Measurements from ENCODE around the gene KCP. TPM values are rescaled to one million over a fixed set of nuclear protein-coding genes. Genes with fewer than 3 reads are reported as not detected.

The KCP gene
- total and polyA plus RNA-seq, 4 experiments from 2014 or later: 0.39 to 0.55 TPM; not detected in 2

- Histone ChIP-seq H3K9me3 (ENCODE audit: control insufficient read depth in 1 of 2, low read length in 2 of 2) (no peaks in the 10 kb centered on the region), H3K27ac (ENCODE audit: low read depth, low read length) (no peak overlapping the region), H3K27me3 (ENCODE audit: insufficient read depth, low read length) (no peaks in the 10 kb centered on the region), H3K36me3 (ENCODE audit: insufficient read depth, low read length) (no peaks in the 10 kb centered on the region), H3K4me3 (ENCODE audit: low read length in 2 of 2) (no peak overlapping the region), H3K4me1 (ENCODE audit: insufficient read depth, low read length) (no peaks in the 10 kb centered on the region)
- Mint-ChIP-seq H3K36me3 (no peaks in the 10 kb centered on the region), H3K27me3 (no peaks in the 10 kb centered on the region), H3K4me3 (no peak overlapping the region), H3K27ac (peak overlapping the region in 1 of 7 donors; percentile 10), H3K9me3 (no peaks in the 10 kb centered on the region), H3K4me1 (peaks cover 0 to 4% (median 0%) of the 10 kb centered on the region in 4 donors)
- ChIA-PET POLR2A (ENCODE audit: partially characterized antibody) (no interaction called here), CTCF (ENCODE audit: partially characterized antibody) (interaction anchor here (0.8 to 5.2 kb wide), 4 partner anchors 16 to 105 kb away, joined by 3 to 68 read pairs (median 4); partner anchors contain the start of gene CALU)
- DNase-seq: no peak
- intact Hi-C loops (cut with micrococcal nuclease): no loop called here
Observed at GRCh38 chr7:128843938-128844621, 66.4 kb downstream of the KCP start.

- ChIA-PET POLR2A (ENCODE audit: partially characterized antibody) (interaction anchor here (1.4 kb wide), 1 partner anchor 41 kb away, joined by 4 read pairs; no protein-coding TSS in a partner anchor), CTCF (ENCODE audit: partially characterized antibody) (interaction anchor here (1.0 to 5.2 kb wide), 6 partner anchors 11 to 104 kb away, joined by 3 to 68 read pairs (median 4); partner anchors contain the start of gene CALU)
- Mint-ChIP-seq H3K36me3 (no peaks in the 10 kb centered on the region), H3K27ac (no peak overlapping the region), H3K27me3 (no peaks in the 10 kb centered on the region), H3K9me3 (no peaks in the 10 kb centered on the region), H3K4me1 (peaks cover 0 to 4% (median 0%) of the 10 kb centered on the region in 4 donors), H3K4me3 (no peak overlapping the region)
- no peak for DNase-seq
- H3K27me3 ChIP-seq (ENCODE audit: insufficient read depth, low read length): no peaks in the 10 kb centered on the region
- H3K4me3 ChIP-seq (ENCODE audit: low read length in 2 of 2): no peak overlapping the region
- no peaks in the 10 kb centered on the region for H3K4me1 ChIP-seq (ENCODE audit: insufficient read depth, low read length)
- H3K9me3 ChIP-seq (ENCODE audit: control insufficient read depth in 1 of 2, low read length in 2 of 2): no peaks in the 10 kb centered on the region
- no peaks in the 10 kb centered on the region for H3K36me3 ChIP-seq (ENCODE audit: insufficient read depth, low read length)
- intact Hi-C loops (cut with micrococcal nuclease): loop anchor here (1.0 kb wide), 2 partner anchors 19 to 40 kb away; partner anchors contain the start of gene ATP6V1F
- no peak overlapping the region for H3K27ac ChIP-seq (ENCODE audit: low read depth, low read length)
Observed at GRCh38 chr7:128842674-128843641, 67.6 kb downstream of the KCP start.

DNA sequence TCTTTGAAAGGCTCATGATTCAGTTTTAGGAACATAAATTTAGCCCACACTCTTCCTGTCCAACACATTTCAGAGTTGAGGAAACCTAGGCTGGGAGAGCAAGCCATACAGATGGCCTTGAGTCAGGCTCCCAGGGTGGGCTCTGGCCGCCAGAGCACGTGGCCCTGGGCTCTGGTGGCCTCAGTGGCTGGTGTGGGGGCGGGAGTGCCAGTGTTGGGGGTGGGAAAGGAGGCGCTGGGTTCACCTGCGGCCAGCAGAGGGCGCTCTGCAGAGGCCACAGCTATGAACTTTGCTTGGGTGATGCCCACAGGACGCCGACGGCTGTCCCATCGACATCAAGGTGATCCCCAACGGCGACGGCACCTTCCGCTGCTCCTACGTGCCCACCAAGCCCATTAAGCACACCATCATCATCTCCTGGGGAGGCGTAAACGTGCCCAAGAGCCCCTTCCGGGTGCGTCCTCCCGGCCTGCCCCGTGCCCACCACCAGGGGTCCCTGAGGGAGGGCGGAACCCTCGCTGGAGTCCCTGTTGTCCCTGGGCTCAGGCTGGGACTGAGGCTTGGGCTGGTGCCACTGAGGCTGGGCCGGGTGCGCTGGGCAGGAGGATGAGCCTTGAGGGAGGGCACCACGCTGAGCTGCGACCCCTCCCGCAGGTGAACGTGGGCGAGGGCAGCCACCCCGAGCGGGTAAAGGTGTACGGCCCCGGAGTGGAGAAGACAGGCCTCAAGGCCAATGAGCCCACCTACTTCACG lies 68.4 kb downstream of the KCP start:
- Mint-ChIP-seq H3K9me3 (no peaks in the 10 kb centered on the region), H3K27ac (peak overlapping the region in 1 of 7 donors; percentile 37), H3K4me3 (no peak overlapping the region), H3K27me3 (no peaks in the 10 kb centered on the region), H3K36me3 (no peaks in the 10 kb centered on the region), H3K4me1 (peaks cover 0 to 4% (median 0%) of the 10 kb centered on the region in 4 donors)
- Histone ChIP-seq H3K9me3 (ENCODE audit: control insufficient read depth in 1 of 2, low read length in 2 of 2) (no peaks in the 10 kb centered on the region), H3K27me3 (ENCODE audit: insufficient read depth, low read length) (no peaks in the 10 kb centered on the region), H3K36me3 (ENCODE audit: insufficient read depth, low read length) (no peaks in the 10 kb centered on the region), H3K4me1 (ENCODE audit: insufficient read depth, low read length) (no peaks in the 10 kb centered on the region), H3K4me3 (ENCODE audit: low read length in 2 of 2) (no peak overlapping the region), H3K27ac (ENCODE audit: low read depth, low read length) (no peak overlapping the region)
- intact Hi-C loops (cut with micrococcal nuclease): loop anchor here (1.0 kb wide), 2 partner anchors 20 to 41 kb away; partner anchors contain the start of gene ATP6V1F
- POLR2A ChIA-PET (ENCODE audit: partially characterized antibody): interaction anchor here (1.4 kb wide), 1 partner anchor 42 kb away, joined by 4 read pairs; no protein-coding TSS in a partner anchor
- DNase-seq: peak in 4 of 5 donors; percentile 47 to 58 (median 50)
- CTCF ChIA-PET (ENCODE audit: partially characterized antibody): interaction anchor here (1.0 to 5.2 kb wide), 5 partner anchors 11 to 274 kb away, joined by 3 to 68 read pairs (median 3); no protein-coding TSS in a partner anchor

DNA sequence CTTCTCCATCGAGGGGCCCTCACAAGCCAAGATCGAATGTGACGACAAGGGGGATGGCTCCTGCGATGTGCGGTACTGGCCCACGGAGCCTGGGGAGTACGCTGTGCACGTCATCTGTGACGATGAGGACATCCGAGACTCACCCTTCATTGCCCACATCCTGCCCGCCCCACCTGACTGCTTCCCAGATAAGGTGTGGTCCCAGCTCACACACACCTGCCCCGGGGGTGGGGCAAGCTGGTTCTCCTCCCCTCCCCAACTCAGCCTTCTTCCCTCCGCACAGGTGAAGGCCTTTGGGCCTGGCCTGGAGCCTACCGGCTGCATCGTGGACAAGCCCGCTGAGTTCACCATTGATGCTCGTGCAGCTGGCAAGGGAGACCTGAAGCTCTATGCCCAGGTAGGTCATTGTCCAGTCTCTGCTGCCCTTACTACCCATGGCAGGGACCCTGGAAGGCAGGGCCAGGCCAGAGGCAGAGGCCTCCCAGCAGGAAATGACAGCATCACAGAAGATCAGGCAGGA lies 69.3 kb downstream of the KCP start:
- Histone ChIP-seq H3K4me1 (ENCODE audit: insufficient read depth, low read length) (no peaks in the 10 kb centered on the region), H3K9me3 (ENCODE audit: control insufficient read depth in 1 of 2, low read length in 2 of 2) (no peaks in the 10 kb centered on the region), H3K36me3 (ENCODE audit: insufficient read depth, low read length) (no peaks in the 10 kb centered on the region), H3K4me3 (ENCODE audit: low read length in 2 of 2) (no peak overlapping the region), H3K27ac (ENCODE audit: low read depth, low read length) (no peak overlapping the region), H3K27me3 (ENCODE audit: insufficient read depth, low read length) (no peaks in the 10 kb centered on the region)
- CTCF ChIA-PET (ENCODE audit: partially characterized antibody): interaction anchor here (0.9 to 5.2 kb wide), 4 partner anchors 9 to 41 kb away, joined by 3 to 68 read pairs (median 3); no protein-coding TSS in a partner anchor
- POLR2A ChIA-PET (ENCODE audit: partially characterized antibody): no interaction called here
- Mint-ChIP-seq H3K27me3 (no peaks in the 10 kb centered on the region), H3K9me3 (no peaks in the 10 kb centered on the region), H3K4me3 (no peak overlapping the region), H3K27ac (peak overlapping the region in 2 of 7 donors; percentile 17 to 29), H3K36me3 (no peaks in the 10 kb centered on the region), H3K4me1 (peaks cover 0 to 4% (median 0%) of the 10 kb centered on the region in 4 donors)
- DNase-seq: peak in 4 of 5 donors; percentile 13 to 41 (median 32)
- intact Hi-C loops (cut with micrococcal nuclease): no loop called here

GRCh38 chr7:128840326-128841170 lies 70.0 kb downstream of the KCP start:
- POLR2A ChIA-PET (ENCODE audit: partially characterized antibody): no interaction called here
- intact Hi-C loops (cut with micrococcal nuclease): no loop called here
- Mint-ChIP-seq H3K9me3 (no peaks in the 10 kb centered on the region), H3K4me3 (no peak overlapping the region), H3K4me1 (peaks cover 0 to 4% (median 0%) of the 10 kb centered on the region in 4 donors), H3K27ac (peak overlapping the region in 1 of 7 donors; percentile 17), H3K36me3 (no peaks in the 10 kb centered on the region), H3K27me3 (no peaks in the 10 kb centered on the region)
- CTCF ChIA-PET (ENCODE audit: partially characterized antibody): interaction anchor here (0.9 to 5.2 kb wide), 4 partner anchors 9 to 42 kb away, joined by 3 to 68 read pairs (median 3); no protein-coding TSS in a partner anchor
- H3K27me3 ChIP-seq (ENCODE audit: insufficient read depth, low read length): no peaks in the 10 kb centered on the region
- no peak overlapping the region for H3K4me3 ChIP-seq (ENCODE audit: low read length in 2 of 2)
- no peaks in the 10 kb centered on the region for H3K9me3 ChIP-seq (ENCODE audit: control insufficient read depth in 1 of 2, low read length in 2 of 2)
- H3K36me3 ChIP-seq (ENCODE audit: insufficient read depth, low read length): no peaks in the 10 kb centered on the region
- H3K4me1 ChIP-seq (ENCODE audit: insufficient read depth, low read length): no peaks in the 10 kb centered on the region
- H3K27ac ChIP-seq (ENCODE audit: low read depth, low read length): no peak overlapping the region
- DNase-seq: no peak

- no peaks in the 10 kb centered on the region for H3K9me3 Mint-ChIP-seq
- H3K27me3 ChIP-seq (ENCODE audit: insufficient read depth, low read length): no peaks in the 10 kb centered on the region
- H3K36me3 ChIP-seq (ENCODE audit: insufficient read depth, low read length): no peaks in the 10 kb centered on the region
- no peak overlapping the region for H3K27ac ChIP-seq (ENCODE audit: low read depth, low read length)
- H3K4me3 Mint-ChIP-seq: no peak overlapping the region
- no peaks in the 10 kb centered on the region for H3K4me1 ChIP-seq (ENCODE audit: insufficient read depth, low read length)
- ChIA-PET CTCF (ENCODE audit: partially characterized antibody) (interaction anchor here (5.2 kb wide), 1 partner anchor 43 kb away, joined by 68 read pairs; no protein-coding TSS in a partner anchor), POLR2A (ENCODE audit: partially characterized antibody) (no interaction called here)
- no peak overlapping the region for H3K4me3 ChIP-seq (ENCODE audit: low read length in 2 of 2)
- intact Hi-C loops (cut with micrococcal nuclease): no loop called here
- H3K27me3 Mint-ChIP-seq: peaks cover 0 to under 1% of the 10 kb centered on the region in 2 donors
- peaks cover 0 to 4% (median 0%) of the 10 kb centered on the region in 4 donors for H3K4me1 Mint-ChIP-seq
- no peak for DNase-seq
- no peak overlapping the region for H3K27ac Mint-ChIP-seq
- H3K9me3 ChIP-seq (ENCODE audit: control insufficient read depth in 1 of 2, low read length in 2 of 2): no peaks in the 10 kb centered on the region
- H3K36me3 Mint-ChIP-seq: no peaks in the 10 kb centered on the region
Observed at GRCh38 chr7:128839751-128840177, 70.7 kb downstream of the KCP start.
